ENCODE data around the gene EED.
A peak's percentile ranks its signal among the peaks of the same experiment; 100 is the strongest.
"Not testable (repeated sequence)": the region's sequence is repeated elsewhere in the genome, so short reads cannot be mapped to it uniquely, and the experiment has no call there.

Gene EED

GRCh38 chr11:86218125-86219084 is 26.1 kb upstream of the EED start:
- FAIRE-seq (peak; percentile 92), DNase-seq (ENCODE audit: extremely low spot score, insufficient read length, low read depth) (no peak)

DNA sequence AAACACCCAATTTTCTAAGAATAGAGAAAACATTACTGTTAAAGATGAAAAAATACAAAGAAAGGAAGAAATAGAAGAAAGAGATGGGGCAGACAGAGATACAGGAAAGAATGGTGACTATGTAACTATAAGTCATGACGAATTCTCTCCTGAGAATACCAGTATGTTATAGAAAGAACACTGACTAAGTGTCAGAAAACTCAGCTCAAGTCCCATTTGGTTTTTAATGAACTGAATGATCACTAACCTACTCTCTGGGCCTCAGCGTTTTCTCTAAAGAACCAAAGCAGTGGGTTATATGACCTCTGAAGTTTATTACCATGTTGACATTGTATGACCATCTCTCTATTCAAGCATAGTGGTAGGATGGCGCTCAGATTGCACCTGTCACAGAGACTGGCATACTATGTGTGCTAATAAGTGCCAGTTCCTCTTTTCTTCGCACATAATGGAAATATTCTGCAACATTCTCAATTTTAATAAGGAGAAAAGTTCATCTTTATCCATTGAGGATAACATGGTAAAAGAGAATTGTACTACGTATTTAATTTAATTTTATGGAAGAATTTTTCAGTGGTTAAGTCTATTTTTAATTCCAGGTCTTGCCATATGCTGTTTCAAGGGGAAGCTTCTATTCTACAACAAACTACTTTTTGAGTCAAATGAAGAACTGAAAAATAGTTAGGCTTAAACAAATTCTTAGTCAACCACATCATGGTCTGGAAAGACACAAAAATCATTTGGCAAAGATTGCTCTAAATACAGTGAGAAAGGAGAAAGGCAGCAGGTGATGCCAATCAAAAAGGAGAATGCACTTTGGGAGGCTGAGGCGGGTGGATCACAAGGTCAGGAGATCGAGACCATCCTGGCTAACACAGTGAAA is 25.0 kb upstream of the EED start:
- peak; percentile 84 for FAIRE-seq
- DNase-seq (ENCODE audit: extremely low spot score, insufficient read length, low read depth), result no peak

DNA sequence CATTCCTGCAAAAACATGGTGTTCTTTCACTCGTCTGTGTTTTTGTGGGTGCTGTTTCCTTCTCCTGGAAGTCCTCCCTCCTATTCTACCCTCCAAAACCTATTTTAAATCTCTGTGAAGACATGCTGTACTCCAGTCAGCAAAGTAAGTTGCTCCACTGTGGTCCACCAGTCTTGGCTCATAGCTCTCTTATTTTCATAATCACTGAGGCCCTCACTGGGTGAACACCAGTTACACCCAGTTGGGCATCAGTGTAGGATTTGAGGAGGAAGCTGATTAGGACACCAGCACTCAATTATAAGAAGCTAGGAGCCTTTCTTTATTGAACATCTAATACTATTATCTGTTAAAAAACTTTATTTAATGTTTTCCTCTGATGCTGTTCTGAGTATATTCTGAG is 23.9 kb upstream of the EED start:
- no peak for DNase-seq (ENCODE audit: extremely low spot score, insufficient read length, low read depth)
- peak; percentile 47 for FAIRE-seq

DNA sequence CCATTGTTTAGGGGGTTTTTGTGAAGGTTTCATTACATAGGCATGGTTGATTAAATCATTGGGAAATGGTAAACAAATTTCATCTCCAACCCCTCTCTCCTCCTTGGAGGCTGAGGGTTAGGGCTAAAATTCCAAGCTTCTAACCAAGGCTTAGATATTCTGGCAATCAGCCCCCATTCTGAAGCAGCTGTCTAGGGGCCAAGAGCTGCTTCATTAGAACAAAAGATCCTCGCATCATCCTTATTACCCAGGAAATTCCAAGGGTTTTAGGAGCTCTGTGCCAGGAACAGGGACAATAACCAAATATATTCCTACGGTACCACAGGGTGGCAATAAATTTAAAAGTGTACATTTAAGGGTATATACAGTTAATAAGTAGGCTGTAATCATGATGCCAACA is 22.5 kb upstream of the EED start:
- no peak for DNase-seq (ENCODE audit: extremely low spot score, insufficient read length, low read depth)
- FAIRE-seq, result no peak

DNA sequence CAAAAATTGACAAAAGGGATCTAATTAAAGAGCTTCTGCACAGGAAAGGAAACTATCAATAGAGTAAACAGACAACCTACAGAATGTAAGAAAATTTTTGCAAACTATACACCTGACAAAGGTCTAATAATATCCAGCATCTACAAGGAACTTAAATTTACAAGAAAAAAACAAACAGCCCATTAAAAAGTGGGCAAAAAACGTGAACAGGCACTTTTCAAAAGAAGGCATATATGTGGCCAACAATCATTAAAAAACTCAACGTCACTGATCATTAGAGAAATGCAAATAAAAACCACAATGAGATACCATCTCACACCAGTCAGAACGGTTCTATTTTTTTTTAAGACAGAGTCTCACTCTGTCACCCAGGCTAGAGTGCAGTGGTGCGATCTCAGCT is 20.0 kb upstream of the EED start:
- FAIRE-seq; DNase-seq (ENCODE audit: extremely low spot score, insufficient read length, low read depth): not testable (repeated sequence)

- not testable (repeated sequence) for FAIRE-seq; DNase-seq (ENCODE audit: extremely low spot score, insufficient read length, low read depth)
These were observed 19.2 kb upstream of the EED start for GRCh38 chr11:86225344-86225743.

DNA sequence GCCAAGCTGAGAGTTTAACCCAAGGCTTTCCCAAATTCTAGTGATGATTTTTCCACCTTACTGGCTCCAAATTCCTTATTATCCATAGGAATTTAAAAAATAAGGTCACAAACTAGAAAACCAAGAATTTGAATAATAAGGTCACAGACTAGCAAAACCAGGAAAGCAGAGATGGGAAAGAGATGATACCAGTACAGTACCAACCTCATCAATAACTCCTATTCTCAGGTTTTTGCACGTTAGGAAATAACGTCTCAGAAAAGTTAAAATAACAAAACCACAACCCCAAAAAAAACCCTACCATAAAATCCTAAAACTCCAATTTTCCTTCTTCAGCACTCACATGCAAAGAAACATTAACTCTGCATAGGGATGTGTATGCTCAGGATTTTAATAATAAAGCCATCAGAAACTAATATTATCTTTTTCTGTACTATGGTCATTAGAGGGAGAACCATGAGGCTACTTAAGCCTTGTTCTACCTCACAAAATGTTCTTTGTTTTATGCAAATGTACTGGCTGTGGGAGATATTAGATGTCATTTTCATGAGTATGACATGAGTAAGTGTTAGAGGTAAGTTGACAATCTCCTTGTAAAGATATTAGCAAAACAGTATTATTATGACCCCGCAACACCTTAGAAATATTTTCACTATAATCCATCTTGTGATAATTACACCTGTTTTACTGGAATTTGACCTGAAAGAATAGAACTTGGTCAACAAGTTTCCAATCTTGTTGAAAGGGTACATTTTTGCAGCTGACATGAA is 16.1 kb upstream of the EED start:
- no peak for DNase-seq (ENCODE audit: extremely low spot score, insufficient read length, low read depth)
- FAIRE-seq, result no peak

DNA sequence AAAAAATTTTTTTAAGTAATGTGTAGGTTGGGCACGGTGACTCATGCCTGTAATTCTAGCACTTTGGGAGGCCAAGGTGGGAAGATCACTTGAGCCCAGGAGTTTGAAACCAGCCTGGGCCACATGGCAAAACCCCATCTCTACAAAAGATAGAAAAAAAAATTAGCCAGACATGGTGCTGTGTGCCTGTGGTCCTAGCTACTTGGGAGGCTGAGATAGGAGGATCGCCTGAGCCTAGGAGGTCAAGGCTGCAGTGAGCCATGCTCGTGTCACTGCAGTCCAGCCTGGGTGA is 15.6 kb upstream of the EED start:
- DNase-seq (ENCODE audit: extremely low spot score, insufficient read length, low read depth); FAIRE-seq: not testable (repeated sequence)

DNA sequence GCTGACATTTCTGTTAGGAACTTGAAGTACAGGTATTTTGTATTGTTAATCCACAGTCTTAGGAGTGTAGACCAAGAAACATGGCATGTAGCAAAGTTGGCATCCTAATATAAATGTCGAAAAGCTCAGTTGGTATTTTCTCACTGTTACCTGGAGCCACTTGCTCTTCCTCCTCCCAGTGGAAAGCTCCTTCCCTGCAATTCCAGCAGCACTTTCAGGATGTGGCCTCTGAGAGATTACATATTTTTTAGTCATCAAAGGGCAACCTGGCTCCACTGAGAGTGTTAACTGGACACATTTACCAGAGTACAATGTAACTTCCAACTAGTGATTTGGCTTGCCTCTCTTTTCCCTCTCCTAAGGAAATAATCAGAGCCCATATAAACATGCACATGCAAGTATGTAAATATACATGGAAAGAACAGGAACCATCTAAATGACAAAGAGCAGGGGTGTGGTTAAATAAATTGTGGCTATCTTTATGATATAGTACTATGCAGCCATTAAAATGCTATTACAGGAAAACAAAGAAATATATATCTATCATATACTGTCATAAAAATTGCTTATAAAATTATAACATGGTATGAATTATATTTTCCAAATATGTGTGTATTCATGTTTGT is 14.3 kb upstream of the EED start:
- DNase-seq (ENCODE audit: extremely low spot score, insufficient read length, low read depth), result no peak
- FAIRE-seq, result no peak

GRCh38 chr11:86230921-86231434 is 13.6 kb upstream of the EED start:
- FAIRE-seq (no peak), DNase-seq (ENCODE audit: extremely low spot score, insufficient read length, low read depth) (no peak)

- DNase-seq (ENCODE audit: extremely low spot score, insufficient read length, low read depth) (no peak), FAIRE-seq (no peak)
These were observed 12.0 kb upstream of the EED start for GRCh38 chr11:86232556-86232955.

DNA sequence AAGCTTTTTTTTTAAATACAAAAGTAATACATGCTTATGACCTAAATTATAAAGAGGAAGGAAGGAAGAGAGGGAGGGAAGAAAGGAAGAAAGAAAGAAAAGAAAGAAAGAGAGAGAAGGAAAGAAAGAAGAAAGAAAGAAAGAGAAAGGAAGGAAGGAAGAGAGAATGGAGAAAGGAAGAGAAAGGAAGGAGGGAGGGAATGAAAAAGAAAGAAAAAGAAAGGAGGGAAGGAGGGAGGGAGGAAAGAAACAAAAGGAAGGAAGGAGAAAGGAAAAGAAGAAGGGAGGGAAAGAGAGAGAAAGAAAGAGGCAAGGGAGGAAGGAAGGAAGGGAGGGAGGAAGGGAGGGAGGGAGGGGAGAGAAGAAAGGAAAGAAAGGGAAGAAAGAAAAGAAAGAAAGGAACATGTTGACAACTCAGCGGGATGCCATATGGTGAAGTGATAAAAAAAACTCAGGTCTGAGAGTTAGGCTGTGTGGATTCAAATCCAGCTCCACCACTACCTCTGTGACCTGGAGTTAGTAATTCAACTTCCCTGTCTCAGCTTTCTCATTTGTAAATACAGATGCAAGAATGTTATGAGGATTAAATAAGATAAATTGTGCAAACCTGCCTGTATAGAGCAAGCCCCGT is 9.6 kb upstream of the EED start:
- no peak for DNase-seq (ENCODE audit: extremely low spot score, insufficient read length, low read depth)
- FAIRE-seq, result no peak

- FAIRE-seq (no peak), DNase-seq (ENCODE audit: extremely low spot score, insufficient read length, low read depth) (no peak)
These were observed 7.2 kb upstream of the EED start for GRCh38 chr11:86237267-86237804.

- DNase-seq (ENCODE audit: extremely low spot score, insufficient read length, low read depth) (no peak), FAIRE-seq (no peak)
These were observed 4.4 kb upstream of the EED start for GRCh38 chr11:86240164-86240563.

- FAIRE-seq (no peak), DNase-seq (ENCODE audit: extremely low spot score, insufficient read length, low read depth) (no peak)
These were observed 2.5 kb upstream of the EED start for GRCh38 chr11:86241956-86242535.

DNA sequence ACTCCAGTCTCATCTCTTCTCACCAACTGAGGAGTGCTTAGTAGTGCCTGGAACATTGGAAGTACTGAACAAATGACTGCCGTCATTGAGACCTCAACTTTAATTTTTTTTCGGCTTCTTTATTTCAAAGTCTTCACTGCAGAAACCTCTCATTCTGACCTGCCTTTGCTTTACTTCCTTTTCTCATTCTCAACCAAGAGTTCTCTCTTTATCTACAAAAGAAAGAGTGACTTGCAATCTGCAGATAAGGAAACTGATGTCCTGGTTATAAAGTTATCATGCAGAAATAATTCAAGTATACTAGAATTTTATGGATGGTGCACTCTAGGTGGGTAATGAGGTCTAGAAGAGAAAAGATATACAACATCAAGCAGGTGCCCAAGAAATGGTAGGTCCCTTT is 1.2 kb upstream of the EED start:
- no peak for FAIRE-seq
- no peak for DNase-seq (ENCODE audit: extremely low spot score, insufficient read length, low read depth)

GRCh38 chr11:86244063-86244521 is 461 bp upstream of the EED start:
- peak; percentile 57 for DNase-seq (ENCODE audit: extremely low spot score, insufficient read length, low read depth)
- FAIRE-seq, result peak; percentile 89

All from GM18507 (cell line).